Transverse colon (tissue), 4 donors: ENCODE measurements around the gene TMEM134. TPM values are rescaled to one million over a fixed set of nuclear protein-coding genes. Genes with fewer than 3 reads are reported as not detected.

Experiments used
- DNase-seq: peaks from one replicate; pipeline ENCODE4 v3.0.0-alpha.2; 2019
- H3K27ac ChIP-seq, 4 donors: fragments of 200-600 bp; sonication (generic); 2 replicates each; pipeline ENCODE4 v1.5.1; 2016 to 2018; ENCODE audit warnings: inconsistent platforms in 4 of 4
- H3K27me3 ChIP-seq: fragments of 200-600 bp; sonication (generic); 2 replicates; pipeline ENCODE4 v1.5.1; 2017; ENCODE audit warnings: inconsistent platforms
- H3K36me3 ChIP-seq, 4 donors: fragments of 200-600 bp; sonication (generic); 2 replicates each; pipeline ENCODE4 v1.5.1; 2017 to 2019; ENCODE audit warnings: inconsistent platforms in 4 of 4
- H3K4me1 ChIP-seq, 4 donors: fragments of 200-600 bp; sonication (generic); 2 replicates each; pipeline ENCODE4 v1.5.1; 2017 to 2020; ENCODE audit warnings: inconsistent platforms in 4 of 4
- H3K4me3 ChIP-seq, 4 donors: fragments of 200-600 bp; sonication (generic); 1 replicate in 1 of 4; 2 replicates in 3 of 4; pipeline versions ENCODE4 v1.5.1 to v1.6.1; 2017 to 2019; ENCODE audit warnings: inconsistent platforms in 4 of 4
- H3K9me3 ChIP-seq, 2 donors: fragments of 200-600 bp; sonication (generic); 2 replicates each; pipeline ENCODE4 v1.5.1; 2017 to 2019; ENCODE audit warnings: inconsistent platforms in 2 of 2
- EP300 ChIP-seq: sonication (generic); formaldehyde crosslinking; IDR thresholded peaks from one replicate; pipeline ENCODE4 v1.6.1; 2017; ENCODE audit warnings: antibody characterized with exemption, low read depth
- POLR2A ChIP-seq: fragments of 450-650 bp; IDR thresholded peaks from one replicate; pipeline ENCODE4 v1.6.1; 2016; ENCODE audit warnings: antibody characterized with exemption, mild to moderate bottlenecking, moderate library complexity
- POLR2AphosphoS5 ChIP-seq, 3 donors: sonication (generic); formaldehyde crosslinking; IDR thresholded peaks; one replicate each; pipeline ENCODE4 v1.6.1; 2016; ENCODE audit warnings: antibody characterized with exemption in 3 of 3
- WGBS, 2 donors: methylation state at CpG; one replicate each; pipeline ENCODE4 v1.1.5; 2018; ENCODE audit warnings: low coverage in 1 of 2; 5-methylcytosine and 5-hydroxymethylcytosine counted together
- in situ Hi-C, 4 donors: fragments of 200-750 bp; cut with MboI; loops; one replicate each; pipeline versions ENCODE4 v1.15.0 to v1.15.1; 2017; ENCODE audit warnings: low sequenced_read_pairs in 3 of 4, low pct_ligation_motif_present in 1 of 4, low pct_unique_long_range_greater_than_20kb in 1 of 4
- intact Hi-C: fragments of 100-400 bp; cut with DNase I; formaldehyde crosslinking; loops from one replicate; pipeline ENCODE4 v1.15.1; 2023; ENCODE audit warnings: low total_unique reads
- total RNA-seq, 4 donors: library from RNA; depleted of rRNA; stranded (reverse); fragments of >200 nt; gene quantifications; one replicate each; pipeline ENCODE4 v1.1.0, GENCODE V29; 2016
- TF ChIP-seq, protein P1 (sequence below), 5 experiments: fragments of 200-600 bp in 3 of 5; fragments of 450-650 bp in 2 of 5; sonication (generic) in 3 of 5; IDR thresholded peaks; 1 replicate in 2 of 5; 2 replicates in 3 of 5; pipeline ENCODE4 v1.5.1; 2016 to 2017; ENCODE audit warnings: antibody characterized with exemption in 5 of 5, inconsistent platforms in 3 of 5, mild to moderate bottlenecking in 2 of 5, moderate library complexity in 1 of 5

Gene TMEM134
- total RNA-seq, 4 donors from 2014 or later: 107 to 347 (median 115) TPM

DNA sequence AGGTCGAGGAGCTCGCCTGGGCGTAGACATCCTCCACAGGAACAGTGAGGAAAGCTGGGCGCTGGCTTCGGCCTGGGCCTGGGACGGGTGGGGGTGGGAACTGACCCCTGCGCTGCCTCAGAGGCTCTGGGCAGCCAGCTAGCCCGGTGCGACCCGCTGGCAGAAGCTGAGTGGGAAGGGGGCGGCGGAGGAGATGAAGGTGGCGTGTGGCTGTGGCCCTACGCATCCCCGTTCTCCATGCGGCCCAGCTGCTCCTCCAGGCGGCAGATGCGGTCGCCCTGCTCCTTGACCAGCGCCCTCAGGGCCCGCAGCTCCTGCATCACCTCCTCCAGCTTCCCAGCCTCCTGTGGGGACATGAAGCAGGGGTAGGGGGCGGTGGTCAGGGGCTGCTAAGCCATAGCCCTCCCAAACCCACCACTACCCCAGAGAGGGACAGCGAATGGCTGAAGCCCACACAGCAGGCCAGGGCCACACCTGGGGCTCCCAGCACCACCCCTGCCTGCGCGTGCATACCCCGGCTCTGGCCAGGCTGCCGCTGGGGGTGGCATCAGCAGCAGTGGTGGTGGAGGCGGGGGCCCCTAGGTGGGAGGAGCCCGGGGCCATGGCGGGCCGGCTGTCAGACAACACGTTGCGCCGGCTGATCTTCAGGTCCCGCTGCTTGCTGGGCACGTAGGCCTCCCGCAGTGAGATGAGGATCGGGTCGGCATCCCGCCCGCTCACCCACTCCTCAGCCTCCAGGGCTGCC is 30.7 kb downstream of the TMEM134 start:
- in situ Hi-C loops (no loop called here), intact Hi-C loops (no loop called here)
- H3K4me3 ChIP-seq: peak overlapping the region in 3 of 4 donors; percentile 2 to 41 (median 15)
- H3K27ac ChIP-seq: peak overlapping the region; percentile 72 to 83 (median 74)
- DNase-seq: peak; percentile 76
- H3K4me1 ChIP-seq: peaks cover 6 to 41% (median 22%) of the 10 kb centered on the region in 4 donors
- no peaks in the 10 kb centered on the region for H3K27me3 ChIP-seq
- 87% methylated on average over 39 of the region's 41 CpGs; no CpG with 5 or more reads in 1 of the 2 donors for WGBS, 2 donors
- no peaks in the 10 kb centered on the region for H3K9me3 ChIP-seq
- TF ChIP-seq, protein P1, sequence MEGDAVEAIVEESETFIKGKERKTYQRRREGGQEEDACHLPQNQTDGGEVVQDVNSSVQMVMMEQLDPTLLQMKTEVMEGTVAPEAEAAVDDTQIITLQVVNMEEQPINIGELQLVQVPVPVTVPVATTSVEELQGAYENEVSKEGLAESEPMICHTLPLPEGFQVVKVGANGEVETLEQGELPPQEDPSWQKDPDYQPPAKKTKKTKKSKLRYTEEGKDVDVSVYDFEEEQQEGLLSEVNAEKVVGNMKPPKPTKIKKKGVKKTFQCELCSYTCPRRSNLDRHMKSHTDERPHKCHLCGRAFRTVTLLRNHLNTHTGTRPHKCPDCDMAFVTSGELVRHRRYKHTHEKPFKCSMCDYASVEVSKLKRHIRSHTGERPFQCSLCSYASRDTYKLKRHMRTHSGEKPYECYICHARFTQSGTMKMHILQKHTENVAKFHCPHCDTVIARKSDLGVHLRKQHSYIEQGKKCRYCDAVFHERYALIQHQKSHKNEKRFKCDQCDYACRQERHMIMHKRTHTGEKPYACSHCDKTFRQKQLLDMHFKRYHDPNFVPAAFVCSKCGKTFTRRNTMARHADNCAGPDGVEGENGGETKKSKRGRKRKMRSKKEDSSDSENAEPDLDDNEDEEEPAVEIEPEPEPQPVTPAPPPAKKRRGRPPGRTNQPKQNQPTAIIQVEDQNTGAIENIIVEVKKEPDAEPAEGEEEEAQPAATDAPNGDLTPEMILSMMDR (IDR thresholded peaks at IDR 0.05): no peak
- peak in 1 of 3 donors; percentile 65 for TF ChIP-seq POLR2AphosphoS5 (IDR thresholded peaks at IDR 0.05)
- TF ChIP-seq POLR2A: peak; percentile 21
- peaks cover 0 to 5% (median 0%) of the 10 kb centered on the region in 4 donors for H3K36me3 ChIP-seq

DNA sequence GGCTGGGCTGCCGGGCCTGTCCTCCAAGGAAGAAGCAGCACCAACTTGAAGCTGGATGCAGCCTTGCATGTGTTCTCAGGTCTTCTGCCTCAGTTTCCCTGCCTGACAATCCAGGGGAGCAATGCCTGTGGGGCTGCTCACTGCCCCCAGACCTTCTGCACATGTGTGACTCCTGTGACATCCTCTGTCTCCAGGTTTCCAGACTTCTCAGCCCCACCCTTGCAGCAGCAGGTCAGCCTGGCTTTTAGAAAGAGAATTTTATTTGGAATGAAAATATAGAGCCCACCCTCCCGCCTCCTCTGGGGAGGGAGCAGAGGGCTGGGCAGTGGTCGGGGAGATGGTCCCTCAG is 31.3 kb downstream of the TMEM134 start:
- no peak for DNase-seq
- in situ Hi-C loops: no loop called here
- peak overlapping the region in 3 of 4 donors; percentile 2 to 41 (median 15) for H3K4me3 ChIP-seq
- TF ChIP-seq, protein P1 (IDR thresholded peaks at IDR 0.05): no peak
- TF ChIP-seq EP300: no peak
- H3K27ac ChIP-seq: peak overlapping the region; percentile 72 to 83 (median 74)
- 69% methylated on average over 3 of the region's 3 CpGs; no CpG with 5 or more reads in 1 of the 2 donors for WGBS, 2 donors
- no peaks in the 10 kb centered on the region for H3K27me3 ChIP-seq
- no peaks in the 10 kb centered on the region for H3K9me3 ChIP-seq
- H3K4me1 ChIP-seq: peaks cover 6 to 39% (median 20%) of the 10 kb centered on the region in 4 donors
- intact Hi-C loops: no loop called here
- peaks cover 0 to 10% (median 0%) of the 10 kb centered on the region in 4 donors for H3K36me3 ChIP-seq

DNA sequence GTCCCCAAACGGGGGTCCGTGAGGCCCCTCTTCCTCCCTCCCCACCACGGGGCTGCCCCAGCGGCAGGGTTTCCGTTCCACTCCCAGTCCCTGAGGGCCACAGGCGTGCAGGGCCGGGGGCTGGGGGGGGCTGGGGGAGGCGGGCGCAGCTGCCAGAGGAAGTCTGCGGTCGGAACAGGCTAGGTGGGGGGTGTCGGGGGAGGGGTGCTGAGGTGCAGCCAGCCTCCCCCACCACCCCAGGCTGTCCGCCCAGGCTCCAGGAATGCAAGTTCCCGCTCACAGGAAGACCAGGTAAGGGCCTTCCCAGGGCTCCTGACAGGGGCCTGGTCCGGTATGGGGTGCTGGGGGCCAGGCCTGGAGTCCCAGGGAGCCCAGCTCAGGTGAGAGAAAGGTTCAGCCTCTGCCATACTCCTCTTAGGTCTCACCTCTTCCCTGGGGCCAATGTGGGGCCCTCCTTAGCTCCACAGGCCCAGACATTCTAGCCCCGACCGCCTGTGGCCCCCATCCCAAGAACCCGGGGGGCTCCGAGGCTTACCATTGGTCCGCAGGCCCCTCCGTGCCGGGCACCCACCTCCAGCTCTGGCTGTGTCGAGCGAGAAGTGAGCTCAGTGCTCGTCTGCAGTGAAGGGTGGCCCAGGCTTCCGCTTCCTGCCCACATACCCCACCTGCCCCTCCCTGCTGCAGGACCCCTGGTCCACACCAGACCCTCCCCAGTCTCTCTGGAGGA is 31.8 kb downstream of the TMEM134 start, which contains the start of gene PTPRCAP:
Gene PTPRCAP (minus strand): TSS at position 601 of the 727 bp plus-strand sequence. CDS start 63 bp downstream, at position 538.
- Histone ChIP-seq H3K27ac (peak within 1 kb of the TSS; percentile 72 to 83 (median 74)), H3K36me3 (peaks cover 0 to 15% (median 2%) of the 10 kb centered on the region in 4 donors), H3K9me3 (no peaks in the 10 kb centered on the region), H3K4me3 (peak within 1 kb of the TSS in 3 of 4 donors; percentile 2 to 41 (median 15)), H3K4me1 (peaks cover under 1 to 33% (median 15%) of the 10 kb centered on the region in 4 donors), H3K27me3 (no peaks in the 10 kb centered on the region)
- TF ChIP-seq, protein P1 (IDR thresholded peaks at IDR 0.05): no peak
- TF ChIP-seq POLR2AphosphoS5 (IDR thresholded peaks at IDR 0.05) (peak in 2 of 3 donors; percentile 40 to 65), POLR2A (peak; percentile 67), EP300 (no peak)
- intact Hi-C loops: no loop called here
- in situ Hi-C loops: no loop called here
- 66% methylated on average over 22 of the region's 26 CpGs; no CpG with 5 or more reads in 1 of the 2 donors for WGBS, 2 donors
- DNase-seq: peak; percentile 78

DNA sequence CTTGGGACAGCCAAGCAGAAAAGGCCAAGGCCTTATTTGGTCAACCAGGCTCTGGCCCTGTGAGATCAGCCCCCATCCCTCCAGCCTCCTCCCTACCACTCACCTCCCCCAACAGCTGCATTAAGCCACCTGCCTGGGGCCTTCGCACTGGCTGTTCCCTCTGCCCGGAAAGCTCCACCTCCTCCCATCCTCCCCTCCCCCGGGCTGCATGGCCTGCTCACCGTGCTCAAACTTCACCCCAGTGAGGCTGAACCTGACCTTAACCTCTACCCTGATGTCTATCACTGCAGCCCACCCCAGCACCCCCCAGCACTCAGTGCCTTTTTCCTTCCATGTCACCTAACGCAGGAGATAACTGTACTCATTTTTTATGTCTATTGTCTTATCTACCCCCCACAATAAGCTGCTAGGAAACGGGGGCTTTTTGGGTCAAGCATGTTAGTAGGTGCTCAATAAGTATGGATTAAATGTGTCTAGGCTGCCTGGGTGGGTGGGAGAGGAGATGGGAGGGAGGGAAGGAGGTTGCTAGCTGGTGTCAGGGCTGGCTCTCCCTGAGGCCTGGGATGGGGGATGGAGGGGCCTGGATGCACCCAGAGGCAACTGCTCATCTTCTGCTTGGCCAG is 32.5 kb downstream of the TMEM134 start:
- H3K27me3 ChIP-seq: no peaks in the 10 kb centered on the region
- H3K9me3 ChIP-seq: no peaks in the 10 kb centered on the region
- H3K36me3 ChIP-seq: peaks cover 0 to 20% (median 5%) of the 10 kb centered on the region in 4 donors
- peak overlapping the region in 2 of 4 donors; percentile 15 to 41 for H3K4me3 ChIP-seq
- H3K27ac ChIP-seq: peak overlapping the region; percentile 72 to 83 (median 74)
- TF ChIP-seq, protein P1 (IDR thresholded peaks at IDR 0.05): no peak
- no peak for TF ChIP-seq EP300
- no peak for TF ChIP-seq POLR2A
- no peak for TF ChIP-seq POLR2AphosphoS5 (IDR thresholded peaks at IDR 0.05)
- DNase-seq: peak; percentile 78
- WGBS, 2 donors: 44 to 45% methylated on average over 6 of the region's 6 CpGs
- intact Hi-C loops: no loop called here
- in situ Hi-C loops: no loop called here
- peaks cover 0 to 27% (median 12%) of the 10 kb centered on the region in 4 donors for H3K4me1 ChIP-seq
